Caco-2 (cell line): ENCODE measurements around the gene ADORA1. TPM values are rescaled to one million over a fixed set of nuclear protein-coding genes. Genes with fewer than 3 reads are reported as not detected.

Source experiments
- BruUV-seq: library from RNA; stranded (reverse); fragments of 400-500 nt; replicated peaks from 2 replicates; lab custom pipeline; 2021; lab: Mats Ljungman, UMichigan
- CTCF ChIA-PET: fragments of 300-600 bp; sonication (Branson Sonifier 250); formaldehyde crosslinking; loops from one replicate; lab custom pipeline; 2022; ENCODE audit warnings: antibody characterized with exemption; lab: Charles Lee
- POLR2A ChIA-PET: fragments of 300-600 bp; sonication (Branson Sonifier 250); formaldehyde crosslinking; loops from one replicate; lab custom pipeline; 2022; ENCODE audit warnings: antibody characterized with exemption; lab: Charles Lee
- DNase-seq, 2 experiments: peaks; one replicate each; pipeline versions ENCODE4 v3.0.0 to v3.0.0-alpha.2; 2020 to 2022
- H3K27me3 ChIP-seq: replicated peaks from 2 replicates; pipeline ENCODE4 v1.6.0; 2011; ENCODE audit warnings: low read length; ENCODE audit not compliant: control insufficient read depth, insufficient read depth
- H3K36me3 ChIP-seq: 2 replicates; pipeline ENCODE4 v1.5.1; 2011; ENCODE audit warnings: low read length; ENCODE audit not compliant: control insufficient read depth, insufficient read depth
- H3K4me1 ChIP-seq: fragments of 250-450 bp; sonication (Bioruptor Pico); 2 replicates; pipeline ENCODE4 v1.5.1; 2020; ENCODE audit warnings: mild to moderate bottlenecking
- H3K4me3 ChIP-seq: 2 replicates; pipeline ENCODE4 v1.5.1; 2011; ENCODE audit warnings: low read depth, mild to moderate bottlenecking, control low read depth, low read length
- H3K9me3 ChIP-seq: fragments of 250-450 bp; sonication (Bioruptor Pico); 2 replicates; pipeline ENCODE4 v1.5.1; 2020; ENCODE audit warnings: mild to moderate bottlenecking, moderate library complexity
- H3K27ac Mint-ChIP-seq: one replicate; pipeline ENCODE4 v1.8.0; 2022; ENCODE audit warnings: mixed read lengths; ENCODE audit not compliant: unreplicated experiment
- H3K27me3 Mint-ChIP-seq: one replicate; pipeline ENCODE4 v1.8.0; 2022; ENCODE audit warnings: mixed read lengths; ENCODE audit not compliant: insufficient read depth, unreplicated experiment
- H3K36me3 Mint-ChIP-seq: one replicate; pipeline ENCODE4 v1.8.0; 2022; ENCODE audit warnings: mild to moderate bottlenecking, mixed read lengths; ENCODE audit not compliant: insufficient read depth, unreplicated experiment
- H3K4me1 Mint-ChIP-seq: one replicate; pipeline ENCODE4 v1.8.0; 2022; ENCODE audit warnings: low read depth, mixed read lengths; ENCODE audit not compliant: unreplicated experiment
- H3K4me3 Mint-ChIP-seq: one replicate; pipeline ENCODE4 v1.8.0; 2022; ENCODE audit warnings: mild to moderate bottlenecking, moderate library complexity, mixed read lengths; ENCODE audit not compliant: unreplicated experiment
- H3K9me3 Mint-ChIP-seq: one replicate; pipeline ENCODE4 v1.8.0; 2022; ENCODE audit warnings: mixed read lengths; ENCODE audit not compliant: unreplicated experiment
- CTCF ChIP-seq, 2 experiments: fragments of 200-600 bp in 1 of 2; IDR thresholded peaks; 1 replicate in 1 of 2; 2 replicates in 1 of 2; pipeline versions ENCODE4 v1.5.1 to v1.8.0; 2011 to 2022; ENCODE audit warnings: antibody characterized with exemption in 1 of 2, control low read depth in 1 of 2, inconsistent platforms in 1 of 2, low read depth in 1 of 2, low read length in 1 of 2, mild to moderate bottlenecking in 1 of 2, moderate library complexity in 1 of 2; ENCODE audit not compliant: insufficient read depth in 1 of 2, severe bottlenecking in 1 of 2, unreplicated experiment in 1 of 2
- intact Hi-C: fragments of 100-400 bp; cut with micrococcal nuclease; formaldehyde crosslinking; loops from one replicate; pipeline ENCODE4 v1.10.0; 2022; ENCODE audit not compliant: unreplicated experiment
- total RNA-seq: library from RNA; stranded (reverse); gene quantifications from 2 replicates; pipeline ENCODE4 v1.2.3, GENCODE V29; 2022

ADORA1 gene
- total RNA-seq, 1 experiment from 2014 or later, result 46.0 TPM

GRCh38 chr1:203140743-203141520, 13.4 kb downstream of the ADORA1 start:
- H3K4me1 ChIP-seq, result peaks cover under 1% of the 10 kb centered on the region; the same call in 1 of the 2 replicates
- Mint-ChIP-seq H3K9me3 (no peaks in the 10 kb centered on the region), H3K4me1 (peaks cover 12% of the 10 kb centered on the region), H3K4me3 (no peak overlapping the region), H3K27ac (no peak overlapping the region), H3K27me3 (no peaks in the 10 kb centered on the region), H3K36me3 (peaks cover 7% of the 10 kb centered on the region)
- POLR2A ChIA-PET, result no interaction called here
- no peak for TF ChIP-seq CTCF (IDR thresholded peaks at IDR 0.05; ENCODE audit: insufficient read depth in 1 of 2, low read depth in 1 of 2, low read length in 1 of 2, severe bottlenecking in 1 of 2, unreplicated experiment in 1 of 2)
- BruUV-seq, result no TSS peak
- intact Hi-C loops, result no loop called here
- H3K27me3 ChIP-seq, result no peaks in the 10 kb centered on the region
- CTCF ChIA-PET, result interaction anchor here (1.1 kb wide), 1 partner anchor 26 kb away, joined by 6 read pairs; no protein-coding TSS in a partner anchor
- no peaks in the 10 kb centered on the region for H3K9me3 ChIP-seq
- no peaks in the 10 kb centered on the region for H3K36me3 ChIP-seq
- DNase-seq, result no peak
- H3K4me3 ChIP-seq, result no peak overlapping the region

- CTCF ChIA-PET, result no interaction called here
- Mint-ChIP-seq H3K27ac (no peak overlapping the region), H3K36me3 (peaks cover 7% of the 10 kb centered on the region), H3K27me3 (no peaks in the 10 kb centered on the region), H3K4me3 (no peak overlapping the region), H3K4me1 (peaks cover 5% of the 10 kb centered on the region), H3K9me3 (no peaks in the 10 kb centered on the region)
- Histone ChIP-seq H3K4me3 (no peak overlapping the region), H3K9me3 (no peaks in the 10 kb centered on the region), H3K4me1 (no peaks in the 10 kb centered on the region), H3K36me3 (no peaks in the 10 kb centered on the region), H3K27me3 (no peaks in the 10 kb centered on the region)
- no TSS peak for BruUV-seq
- DNase-seq, result no peak
- POLR2A ChIA-PET, result interaction anchor here (0.6 kb wide), 1 partner anchor 13 kb away, joined by 4 read pairs; no protein-coding TSS in a partner anchor
- TF ChIP-seq CTCF (IDR thresholded peaks at IDR 0.05; ENCODE audit: insufficient read depth in 1 of 2, low read depth in 1 of 2, low read length in 1 of 2, severe bottlenecking in 1 of 2, unreplicated experiment in 1 of 2), result no peak
- intact Hi-C loops, result no loop called here
Measured at GRCh38 chr1:203142124-203142523, 14.6 kb downstream of the ADORA1 start.

- Mint-ChIP-seq H3K27ac (no peak overlapping the region), H3K4me1 (no peaks in the 10 kb centered on the region), H3K36me3 (peaks cover 7% of the 10 kb centered on the region), H3K9me3 (no peaks in the 10 kb centered on the region), H3K4me3 (no peak overlapping the region), H3K27me3 (no peaks in the 10 kb centered on the region)
- no peak for TF ChIP-seq CTCF (IDR thresholded peaks at IDR 0.05; ENCODE audit: insufficient read depth in 1 of 2, low read depth in 1 of 2, low read length in 1 of 2, severe bottlenecking in 1 of 2, unreplicated experiment in 1 of 2)
- BruUV-seq, result no TSS peak
- no peaks in the 10 kb centered on the region for H3K27me3 ChIP-seq
- ChIA-PET CTCF (interaction anchor here (0.9 kb wide), 1 partner anchor 126 kb away, joined by 3 read pairs; no protein-coding TSS in a partner anchor), POLR2A (no interaction called here)
- intact Hi-C loops, result no loop called here
- no peaks in the 10 kb centered on the region for H3K36me3 ChIP-seq
- no peaks in the 10 kb centered on the region for H3K4me1 ChIP-seq
- DNase-seq, result no peak
- H3K4me3 ChIP-seq, result no peak overlapping the region
- no peaks in the 10 kb centered on the region for H3K9me3 ChIP-seq
Measured at GRCh38 chr1:203142684-203143408, 15.3 kb downstream of the ADORA1 start.
